NCI-H226 (cell line): ENCODE data around the gene SGPP1.
A peak's percentile ranks its signal among the peaks of the same experiment; 100 is the strongest.
"Not testable (repeated sequence)": the region's sequence is repeated elsewhere in the genome, so short reads cannot be mapped to it uniquely, and the experiment has no call there.

ENCODE experiments used
- DNase-seq: peaks from one replicate; pipeline ENCODE4 v3.0.0-alpha.2; 2015

The SGPP1 gene

DNA sequence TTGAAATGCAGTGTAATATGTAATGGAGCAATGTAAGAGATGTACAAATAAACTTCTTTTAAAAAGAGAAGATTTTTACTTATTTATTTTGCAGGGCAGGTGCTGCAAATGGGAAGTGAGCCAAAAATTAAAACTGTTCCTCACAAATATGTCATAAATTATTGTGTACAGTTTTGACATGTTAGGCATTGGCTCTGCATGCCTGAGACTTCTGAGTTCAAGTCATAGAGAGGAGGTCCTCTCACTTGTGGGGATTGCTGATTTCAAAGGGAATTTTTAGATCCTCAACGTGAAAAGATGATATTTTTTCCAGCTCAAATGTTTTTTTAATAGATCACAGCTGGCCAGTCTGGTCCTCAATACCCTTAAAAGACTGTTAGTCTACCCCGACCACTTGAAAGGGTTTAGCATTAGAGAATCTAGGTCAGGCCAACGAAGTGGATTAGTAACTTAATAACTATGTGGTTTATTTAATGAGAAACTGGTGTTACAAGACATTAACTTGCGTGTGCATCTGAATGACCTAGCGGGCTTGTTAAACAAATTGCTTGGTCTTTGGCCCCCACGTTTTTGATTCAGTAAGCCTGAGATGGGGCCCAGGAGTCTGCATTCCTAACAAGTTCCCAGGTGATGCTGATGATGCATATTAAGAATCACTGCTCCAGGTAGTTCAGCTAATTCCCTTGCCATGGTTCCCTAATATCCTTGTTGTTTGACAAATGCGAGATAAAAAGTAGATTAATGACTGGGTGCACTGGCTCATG is 55.3 kb downstream of the SGPP1 start:
- no peak for DNase-seq

- DNase-seq, result no peak
Measured at GRCh38 chr14:63671987-63672386, 55.9 kb downstream of the SGPP1 start.

- DNase-seq, result no peak
Measured at GRCh38 chr14:63670692-63671091, 57.2 kb downstream of the SGPP1 start.

- DNase-seq, result no peak
Measured at GRCh38 chr14:63666335-63666734, 61.5 kb downstream of the SGPP1 start.

DNA sequence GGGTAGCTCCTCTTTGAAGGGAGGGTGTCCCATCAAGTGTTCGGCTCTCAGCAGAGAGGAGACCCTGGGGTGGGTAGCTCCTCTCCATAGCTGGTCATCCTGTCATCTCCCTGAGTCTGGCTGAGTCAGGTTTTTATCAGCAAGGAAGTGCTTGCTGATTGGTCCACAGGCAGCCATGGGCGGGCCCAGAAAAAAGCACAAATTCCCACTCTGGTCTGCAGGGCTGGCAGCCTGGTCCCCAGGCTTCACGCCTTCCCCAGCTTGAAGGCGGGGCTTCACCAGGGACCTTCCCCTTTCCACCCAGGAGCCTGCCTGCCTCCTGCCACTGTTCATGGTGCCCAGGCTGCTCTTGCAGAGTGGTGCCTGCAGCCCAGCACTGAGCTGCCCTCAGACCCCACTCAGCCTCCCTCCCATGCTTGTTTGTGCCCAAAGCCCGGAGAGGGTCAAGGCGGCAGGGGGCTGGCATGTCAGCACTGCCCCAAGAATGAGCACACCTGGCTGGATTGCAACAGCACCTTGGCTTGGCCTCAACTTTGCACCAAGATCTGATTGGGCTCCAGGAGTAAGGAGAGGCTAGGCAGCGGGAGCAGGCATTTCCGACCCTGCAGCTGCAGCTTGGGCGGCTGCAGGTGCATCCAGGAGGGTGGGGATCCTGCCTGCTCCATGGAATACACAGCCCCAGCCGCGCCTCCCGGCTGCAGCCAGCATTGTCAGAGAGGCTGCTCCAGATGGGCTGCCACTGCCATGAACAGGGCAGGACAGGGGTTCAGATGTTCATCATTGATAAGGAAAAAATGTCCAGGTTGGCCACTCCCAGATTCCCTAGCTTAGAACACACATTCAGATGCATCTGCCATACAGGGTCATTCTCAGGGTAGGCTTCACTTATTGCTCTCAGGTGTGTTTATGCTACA is 64.2 kb downstream of the SGPP1 start:
- DNase-seq, result no peak

DNA sequence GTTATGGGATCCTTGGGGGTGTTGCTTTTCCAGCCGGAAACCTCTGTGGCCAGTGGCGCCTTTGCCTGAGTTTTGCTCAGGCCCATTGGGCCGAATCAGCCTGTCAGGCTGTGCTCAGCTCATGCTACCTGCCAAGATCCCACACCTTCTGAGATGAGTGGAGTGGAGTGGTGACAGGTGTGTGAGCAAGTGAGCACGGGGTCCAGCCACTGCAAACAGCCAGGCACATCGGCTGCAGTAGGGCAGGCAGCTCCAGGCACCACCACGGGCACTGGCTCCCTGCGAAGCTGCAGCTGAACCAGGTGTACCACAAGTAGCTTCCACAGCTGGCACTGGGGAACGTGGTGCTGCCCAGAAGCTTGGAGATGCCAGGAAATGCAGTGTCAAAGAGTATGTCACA is 65.1 kb downstream of the SGPP1 start:
- DNase-seq, result no peak

GRCh38 chr14:63661881-63662280 is 66.0 kb downstream of the SGPP1 start:
- not testable (repeated sequence) for DNase-seq

DNA sequence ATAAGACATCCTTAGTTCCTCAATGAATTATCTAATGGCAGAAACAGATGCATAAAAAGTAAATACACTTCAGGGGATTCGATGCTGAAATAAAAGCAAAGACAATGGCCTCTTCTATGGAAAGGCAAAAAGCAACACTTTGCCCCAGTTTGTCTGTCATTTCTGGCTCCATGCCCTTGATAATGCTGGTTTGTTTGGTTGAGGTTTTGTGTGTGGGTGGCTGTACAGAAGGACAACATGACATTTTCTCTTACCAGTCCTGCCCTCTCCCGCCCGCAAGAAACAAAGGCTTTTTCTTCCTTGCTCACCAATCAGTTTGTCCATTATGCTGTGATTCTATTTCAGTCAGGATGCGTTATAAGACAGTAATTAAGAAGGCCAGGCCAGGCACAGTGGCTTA is 68.1 kb downstream of the SGPP1 start:
- no peak for DNase-seq

DNA sequence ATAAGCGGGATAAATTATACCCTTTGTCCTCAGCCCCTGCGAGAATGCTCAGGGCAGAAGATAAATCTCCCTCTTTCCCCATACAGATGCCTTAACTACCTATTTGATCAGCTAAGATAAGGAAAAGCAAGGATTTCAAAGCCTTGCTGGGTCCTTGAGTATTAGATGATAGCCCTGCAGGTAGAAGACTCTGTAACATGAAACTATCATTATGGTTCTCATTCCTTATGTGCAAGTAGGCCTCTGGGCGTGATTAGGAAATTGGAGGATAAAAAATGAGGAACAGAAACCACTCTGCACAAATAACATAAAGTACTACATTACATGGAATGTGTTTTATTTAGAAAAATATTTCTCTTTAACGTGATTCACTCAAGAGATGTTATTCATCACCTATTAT is 71.7 kb downstream of the SGPP1 start:
- no peak for DNase-seq

DNA sequence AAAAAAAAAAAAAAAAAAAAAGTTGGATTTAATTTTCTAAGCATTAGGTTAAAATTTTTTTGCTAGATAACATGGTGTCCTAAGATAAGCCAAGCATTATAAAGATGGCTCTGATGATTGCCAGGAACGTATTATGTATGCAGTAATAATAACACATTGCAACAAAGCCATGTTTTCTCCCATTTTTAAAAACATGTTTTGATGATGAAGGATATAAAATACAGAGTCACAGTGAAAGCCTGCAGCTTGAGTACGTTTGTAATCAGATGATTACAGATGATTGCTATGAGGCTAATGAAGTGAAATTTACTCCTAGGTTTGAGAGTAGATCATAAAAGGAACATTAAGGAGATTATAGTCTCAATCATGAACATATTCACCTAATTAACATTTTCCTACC is 72.9 kb downstream of the SGPP1 start:
- no peak for DNase-seq

DNA sequence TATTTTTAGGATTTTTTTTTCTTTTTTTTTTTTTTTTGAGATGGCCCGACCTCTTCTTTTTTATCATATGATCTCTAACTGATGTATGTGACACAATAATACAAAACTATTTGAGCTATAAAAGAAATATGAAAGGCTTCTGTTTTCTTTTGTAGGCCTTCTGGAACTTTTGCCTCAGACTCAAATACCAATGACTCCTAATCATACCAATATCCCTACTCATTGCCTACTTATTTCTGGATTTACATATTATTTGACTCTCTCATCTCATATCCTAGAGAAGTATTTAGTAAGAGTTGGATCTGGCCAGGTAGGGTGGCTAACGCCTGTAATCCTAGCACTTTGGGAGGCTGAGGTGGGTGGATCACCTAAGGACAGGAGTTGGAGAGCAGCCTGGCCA is 73.5 kb downstream of the SGPP1 start:
- no peak for DNase-seq

DNA sequence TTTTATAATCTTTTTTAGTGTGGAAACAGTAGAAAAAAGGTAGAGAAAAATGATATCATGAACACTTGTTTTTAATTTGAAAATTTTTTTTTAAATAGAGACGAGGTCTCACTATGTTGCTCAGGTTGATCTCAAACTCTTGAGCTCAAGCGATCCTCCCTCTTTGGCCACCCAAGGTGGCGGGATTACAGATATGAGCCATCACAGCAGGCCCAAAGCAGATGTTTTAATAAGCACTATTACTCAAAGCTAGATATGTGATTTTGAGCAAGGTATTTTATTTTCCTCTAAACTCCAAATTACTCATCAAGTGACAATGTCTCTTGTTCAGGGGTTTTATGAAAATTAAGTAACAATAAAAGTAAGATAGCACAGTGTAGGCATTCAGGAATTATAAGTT is 75.5 kb downstream of the SGPP1 start:
- no peak for DNase-seq

GRCh38 chr14:63650256-63650952 is 77.5 kb downstream of the SGPP1 start:
- DNase-seq, result no peak

DNA sequence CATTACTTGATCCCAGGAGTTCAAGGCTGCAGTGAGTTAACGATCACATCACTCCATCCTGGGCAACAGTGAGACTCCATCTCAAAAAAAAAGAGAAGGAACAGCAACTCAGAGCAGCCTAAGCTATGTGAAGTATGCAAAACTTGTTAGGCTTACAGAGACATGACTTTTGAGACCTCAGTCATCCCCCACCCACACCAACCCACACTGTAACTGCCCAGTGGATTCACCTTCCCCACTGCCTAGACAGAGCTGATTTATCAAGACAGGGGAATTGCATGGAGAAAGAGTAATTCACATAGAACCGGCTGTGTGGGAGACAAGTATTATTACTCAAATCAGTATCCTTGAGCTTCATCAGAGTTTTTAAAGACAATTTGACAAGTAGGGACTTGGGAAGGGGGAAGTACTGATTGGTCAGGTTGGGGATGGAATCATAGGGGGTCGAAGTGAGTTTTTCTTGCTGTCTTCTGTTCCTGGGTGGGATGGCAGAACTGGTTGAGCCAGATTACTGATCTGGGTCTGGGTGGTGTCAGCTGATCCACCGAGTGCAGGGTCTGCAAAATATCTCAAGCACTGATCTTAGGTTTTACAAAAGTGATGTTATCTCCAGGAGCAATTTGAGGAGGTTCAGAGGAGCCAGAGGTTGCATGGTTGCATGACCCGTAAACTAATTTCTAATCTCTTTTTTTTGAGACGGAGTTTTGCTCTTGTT is 80.0 kb downstream of the SGPP1 start:
- no peak for DNase-seq

DNA sequence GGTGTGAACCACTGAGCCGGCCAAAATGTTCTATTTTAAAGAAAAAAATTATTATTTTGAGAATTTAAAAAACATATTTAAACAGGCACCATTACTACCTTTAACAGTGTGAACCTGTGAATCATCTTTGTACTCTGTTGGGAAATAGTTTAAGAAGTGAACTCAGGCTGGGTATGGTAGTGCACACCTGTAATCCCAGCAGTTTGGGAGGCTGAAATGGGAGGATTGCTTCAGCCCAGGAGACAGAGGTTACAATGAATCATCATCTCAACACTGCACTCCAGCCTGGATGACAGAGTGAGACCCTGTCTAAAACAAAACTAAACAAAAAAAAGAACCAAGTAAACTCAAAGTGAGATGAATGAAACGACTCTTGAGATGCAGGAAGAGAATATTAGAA is 83.1 kb downstream of the SGPP1 start:
- DNase-seq, result no peak

GRCh38 chr14:63642656-63643382 is 85.0 kb downstream of the SGPP1 start:
- DNase-seq, result no peak

DNA sequence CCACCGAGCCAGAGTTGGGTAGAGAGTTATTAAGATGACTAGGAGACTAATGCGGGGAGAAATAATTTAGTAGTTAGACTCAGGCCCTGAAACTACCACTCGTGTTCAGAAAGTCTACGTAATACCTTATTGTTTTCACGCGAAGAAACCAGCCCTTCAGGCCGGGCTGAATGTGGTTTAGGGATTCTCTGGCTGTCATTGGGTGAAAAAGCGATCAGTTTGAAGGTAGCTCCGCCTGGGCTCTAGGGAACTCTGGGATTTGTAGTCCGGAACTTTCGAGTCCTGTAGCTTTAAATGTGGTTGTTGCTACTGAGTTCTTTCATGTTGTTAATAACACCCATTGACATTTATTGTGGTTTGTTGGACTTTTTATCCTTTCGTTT is 85.6 kb downstream of the SGPP1 start:
- peak; percentile 86 for DNase-seq

- DNase-seq, result peak; percentile 100
Measured at GRCh38 chr14:63641473-63642228, 86.2 kb downstream of the SGPP1 start, which contains the start of gene WDR89. Gene WDR89 (minus strand): TSS chr14:63641871. CDS start chr14:63599942, 41,929 bp downstream.

GRCh38 chr14:63638493-63638892 is 89.4 kb downstream of the SGPP1 start:
- no peak for DNase-seq

DNA sequence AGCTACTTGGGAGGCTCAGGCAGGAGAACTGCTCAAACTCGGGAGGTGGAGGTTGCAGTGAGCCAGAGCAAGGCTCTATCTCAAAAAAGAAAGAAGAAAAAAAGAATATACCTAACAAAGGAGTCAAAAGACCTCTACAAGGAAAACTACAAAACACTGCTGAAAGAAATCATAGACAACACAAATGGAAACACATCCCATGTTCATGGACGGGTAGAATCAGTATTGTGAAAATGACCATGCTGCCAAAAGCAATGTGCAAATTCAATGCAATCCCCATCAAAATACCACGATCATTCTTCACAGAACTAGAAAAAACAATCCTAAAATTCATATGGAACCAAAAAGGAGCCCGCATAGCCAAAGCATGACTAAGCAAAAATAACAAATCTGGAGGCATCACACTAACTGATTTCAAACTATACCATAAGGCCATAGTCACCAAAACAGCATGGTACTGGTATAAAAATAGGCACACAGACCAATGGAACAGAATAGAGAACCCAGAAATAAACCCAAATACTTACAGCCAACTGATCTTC is 91.7 kb downstream of the SGPP1 start:
- DNase-seq, result not testable (repeated sequence)
